ENCODE results near the gene RBM25.
A peak's percentile ranks its signal among the peaks of the same experiment; 100 is the strongest.

RBM25 gene

GRCh38 chr14:73172500-73172899, 114.2 kb downstream of the RBM25 start:
- DNase-seq: no peak

GRCh38 chr14:73173092-73173735, 114.9 kb downstream of the RBM25 start:
- DNase-seq: peak; percentile 82
